Small intestine (tissue), 7 donors: ENCODE measurements around the gene YAP1. TPM values are rescaled to one million over a fixed set of nuclear protein-coding genes. Genes with fewer than 3 reads are reported as not detected.
A peak's percentile ranks its signal among the peaks of the same experiment; 100 is the strongest.

ENCODE experiments used
- DNase-seq, 2 donors: peaks; one replicate each; pipeline versions ENCODE4 v3.0.0 to v3.0.0-alpha.2; 2013
- FAIRE-seq: peaks from 2 replicates; lab custom pipeline; 2012; peaks lifted over from hg19 to GRCh38; lab: Jason Lieb, UNC
- H3K27ac ChIP-seq, 3 donors: one replicate each; pipeline ENCODE4 v1.5.1; 2013; ENCODE audit warnings: low read length in 2 of 3, mild to moderate bottlenecking in 2 of 3, control low read depth in 1 of 3, inconsistent platforms in 1 of 3, low read depth in 1 of 3, moderate library complexity in 1 of 3
- H3K27me3 ChIP-seq, 3 donors: one replicate each; pipeline ENCODE4 v1.6.1; 2013; ENCODE audit warnings: low read length in 3 of 3, inconsistent platforms in 1 of 3; ENCODE audit not compliant: control insufficient read depth in 3 of 3, insufficient read depth in 3 of 3
- H3K36me3 ChIP-seq, 3 donors: one replicate each; pipeline ENCODE4 v1.6.1; 2013; ENCODE audit warnings: low read length in 3 of 3, inconsistent platforms in 1 of 3, low read depth in 1 of 3, mild to moderate bottlenecking in 1 of 3, moderate library complexity in 1 of 3; ENCODE audit not compliant: control insufficient read depth in 3 of 3, insufficient read depth in 2 of 3
- H3K4me1 ChIP-seq, 3 donors: one replicate each; pipeline ENCODE4 v1.6.1; 2013; ENCODE audit warnings: low read length in 2 of 3, inconsistent platforms in 1 of 3, low read depth in 1 of 3, mild to moderate bottlenecking in 1 of 3, moderate library complexity in 1 of 3; ENCODE audit not compliant: control insufficient read depth in 3 of 3, insufficient read depth in 2 of 3
- H3K4me3 ChIP-seq, 3 donors: one replicate each; pipeline ENCODE4 v1.5.1; 2013; ENCODE audit warnings: low read length in 3 of 3, control low read depth in 1 of 3, inconsistent platforms in 1 of 3, low read depth in 1 of 3, mild to moderate bottlenecking in 1 of 3, moderate library complexity in 1 of 3
- H3K9me3 ChIP-seq, 2 donors: one replicate each; pipeline ENCODE4 v1.6.1; 2013; ENCODE audit warnings: low read depth in 1 of 2, low read length in 1 of 2; ENCODE audit not compliant: control insufficient read depth in 2 of 2, insufficient read depth in 1 of 2
- WGBS, 3 donors: extraction: QIAGEN DNeasy Blood & Tissue Kit; methylation state at CpG; one replicate each; pipeline ENCODE4 v1.1.7; 2013; 5-methylcytosine and 5-hydroxymethylcytosine counted together
- polyA plus RNA-seq, 4 donors: library from polyadenylated mRNA; stranded (reverse) in 3 of 4; unstranded in 1 of 4; fragments of 200-250 nt in 3 of 4; fragments of 120-200 nt in 1 of 4; gene quantifications; one replicate each; pipeline versions ENCODE4 v1.2.1 to v1.2.3, GENCODE V29; 2013
- donor health status: healthy with polysubstance abuse.
- donor health status: control.
- donor health status: control.
- donor health status: Bipolar disorder and iron deficiency.
- donor health status: healthy.

The YAP1 gene
- polyA plus RNA-seq, 4 donors: 14.1 to 79.4 (median 19.8) TPM

DNA sequence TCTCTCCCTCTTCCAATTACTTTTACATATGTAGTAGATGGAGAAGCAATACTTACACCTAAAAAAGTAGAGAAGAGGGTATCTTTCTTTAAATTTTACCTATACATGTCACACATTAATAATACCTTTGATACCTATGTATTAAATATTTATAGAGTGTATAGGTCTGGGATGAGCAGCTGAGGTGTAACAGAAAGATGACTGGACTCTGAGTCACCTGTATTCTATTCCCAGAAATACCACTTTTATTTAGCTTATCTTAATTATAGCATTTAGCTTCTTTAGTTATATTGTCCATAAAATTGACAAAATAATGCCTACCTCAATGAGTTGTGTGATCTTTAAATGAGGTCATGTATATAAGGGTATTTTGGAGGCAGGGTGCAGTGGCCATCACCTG is 30.6 kb upstream of the YAP1 start:
- H3K27ac ChIP-seq: no peak overlapping the region
- no peaks in the 10 kb centered on the region for H3K9me3 ChIP-seq
- no peak overlapping the region for H3K4me3 ChIP-seq
- H3K36me3 ChIP-seq: no peaks in the 10 kb centered on the region
- H3K27me3 ChIP-seq: no peaks in the 10 kb centered on the region
- DNase-seq (no peak), FAIRE-seq (no peak)
- H3K4me1 ChIP-seq: no peaks in the 10 kb centered on the region

GRCh38 chr11:102081313-102081712 is 28.9 kb upstream of the YAP1 start:
- Histone ChIP-seq H3K36me3 (no peaks in the 10 kb centered on the region), H3K27me3 (no peaks in the 10 kb centered on the region), H3K9me3 (no peaks in the 10 kb centered on the region), H3K4me3 (no peak overlapping the region), H3K27ac (no peak overlapping the region), H3K4me1 (no peaks in the 10 kb centered on the region)
- 91 to 94% (median 94%) methylated on average over 7 of the region's 7 CpGs for WGBS, 3 donors
- DNase-seq (no peak), FAIRE-seq (no peak)

DNA sequence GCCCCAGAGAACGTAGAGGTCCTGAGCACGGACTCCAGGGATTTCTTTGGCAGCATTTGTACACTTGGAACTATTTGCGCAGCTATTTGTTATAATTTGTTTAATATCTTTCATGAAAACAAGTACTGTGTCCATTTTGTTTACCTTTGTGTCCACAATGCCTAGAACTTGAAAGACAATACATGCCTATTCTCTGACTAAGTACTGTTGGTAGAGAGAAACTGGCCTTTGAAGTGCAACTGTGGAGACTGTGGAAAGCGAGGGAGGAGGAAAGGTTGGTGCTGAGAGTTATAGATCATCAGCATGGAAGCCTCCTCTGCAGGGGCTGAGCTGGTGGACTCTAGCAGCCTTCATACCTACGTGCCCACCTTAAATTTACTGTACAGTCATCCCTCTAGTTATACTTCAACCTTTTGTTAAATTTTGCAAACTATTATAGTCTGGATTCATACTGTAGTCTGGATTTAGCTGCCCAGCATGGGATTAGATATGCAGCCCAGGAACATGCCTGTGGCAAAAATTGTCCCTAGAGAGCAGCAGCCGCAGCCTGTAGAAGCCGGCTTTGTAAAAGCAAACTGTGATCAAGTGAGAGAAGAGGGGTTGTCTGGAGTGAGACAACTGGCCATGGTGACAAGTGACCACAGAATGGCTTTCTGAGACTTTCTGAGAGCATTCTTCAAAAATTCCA is 24.2 kb upstream of the YAP1 start:
- Histone ChIP-seq H3K4me3 (no peak overlapping the region), H3K27ac (no peak overlapping the region), H3K36me3 (no peaks in the 10 kb centered on the region), H3K4me1 (no peaks in the 10 kb centered on the region), H3K27me3 (no peaks in the 10 kb centered on the region), H3K9me3 (no peaks in the 10 kb centered on the region)
- 84 to 90% (median 86%) methylated on average over 7 of the region's 7 CpGs for WGBS, 3 donors
- DNase-seq (no peak), FAIRE-seq (no peak)

- Histone ChIP-seq H3K27ac (no peak overlapping the region), H3K4me3 (no peak overlapping the region), H3K4me1 (no peaks in the 10 kb centered on the region), H3K36me3 (no peaks in the 10 kb centered on the region), H3K27me3 (no peaks in the 10 kb centered on the region), H3K9me3 (no peaks in the 10 kb centered on the region)
- DNase-seq: no peak
- FAIRE-seq: no peak
- WGBS, 3 donors: 70 to 91% (median 87%) methylated on average over 1 of the region's 1 CpG
These were observed 13.1 kb upstream of the YAP1 start for GRCh38 chr11:102097186-102097585.

GRCh38 chr11:102099755-102100154 is 10.5 kb upstream of the YAP1 start:
- no peaks in the 10 kb centered on the region for H3K27me3 ChIP-seq
- FAIRE-seq (no peak), DNase-seq (no peak)
- H3K9me3 ChIP-seq: no peaks in the 10 kb centered on the region
- H3K4me1 ChIP-seq: no peaks in the 10 kb centered on the region
- H3K4me3 ChIP-seq: no peak overlapping the region
- H3K36me3 ChIP-seq: no peaks in the 10 kb centered on the region
- 82 to 97% (median 93%) methylated on average over 2 of the region's 2 CpGs for WGBS, 3 donors
- H3K27ac ChIP-seq: no peak overlapping the region

DNA sequence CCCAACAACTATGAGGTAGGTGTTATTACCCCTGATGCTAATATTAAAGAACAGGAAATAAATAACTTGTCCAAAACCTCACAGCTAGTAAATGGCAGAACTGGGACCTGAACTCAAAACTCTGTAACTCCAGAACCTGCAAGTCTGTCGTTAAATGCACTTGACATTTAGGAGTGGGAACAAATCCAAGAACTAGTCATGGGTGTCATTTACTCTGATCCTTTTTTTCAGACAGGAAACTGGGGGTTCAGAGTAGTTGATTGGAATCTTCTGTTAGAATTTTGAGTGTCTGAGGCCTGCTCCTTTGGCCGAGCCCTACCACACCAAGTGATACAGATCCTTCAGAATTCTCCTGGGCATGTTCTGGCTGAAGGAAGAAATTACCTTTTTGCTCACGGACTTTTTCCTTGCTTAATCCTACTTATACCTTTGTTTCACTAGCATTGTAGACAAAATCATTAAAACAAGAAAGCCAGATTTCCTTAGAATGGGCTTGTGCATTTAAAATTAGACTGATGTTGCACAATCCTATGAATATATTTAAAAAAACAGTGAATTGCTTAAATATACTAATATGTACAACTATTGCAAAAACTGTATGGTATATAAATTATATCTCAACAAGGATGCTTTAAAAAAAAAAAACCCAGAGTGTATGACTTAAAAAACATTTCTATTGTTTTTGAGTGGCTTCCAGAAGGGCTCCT is 1.4 kb upstream of the YAP1 start:
- Histone ChIP-seq H3K9me3 (no peaks in the 10 kb centered on the region), H3K4me3 (peak overlapping the region in 1 of 3 donors; percentile 90), H3K27me3 (peaks cover 0 to 1% (median 0%) of the 10 kb centered on the region in 3 donors), H3K27ac (no peak overlapping the region), H3K36me3 (no peaks in the 10 kb centered on the region), H3K4me1 (peaks cover 0 to under 1% (median 0%) of the 10 kb centered on the region in 3 donors)
- no peak for DNase-seq
- WGBS, 3 donors: 55 to 61% (median 59%) methylated on average over 3 of the region's 3 CpGs
- FAIRE-seq: no peak

- Histone ChIP-seq H3K27me3 (peaks cover 0 to 1% (median 0%) of the 10 kb centered on the region in 3 donors), H3K4me3 (peak overlapping the region; percentile 90 to 94 (median 90))
- FAIRE-seq: no peak
These were observed 439 bp downstream of the YAP1 start for GRCh38 chr11:102110761-102111010.

GRCh38 chr11:102111011-102111786 is 952 bp downstream of the YAP1 start:
- peaks cover 0 to 3% (median 0%) of the 10 kb centered on the region in 3 donors for H3K36me3 ChIP-seq
- 1 to 2% (median 1%) methylated on average over 46 to 61 of the region's 61 CpGs for WGBS, 3 donors

More at GRCh38 chr11:102110761-102111010, 439 bp downstream of the YAP1 start:
- Histone ChIP-seq H3K36me3 (peaks cover 0 to 3% (median 0%) of the 10 kb centered on the region in 3 donors), H3K27ac (peak overlapping the region; percentile 92 to 99 (median 93)), H3K9me3 (no peaks in the 10 kb centered on the region), H3K4me1 (peaks cover 0 to 9% (median 2%) of the 10 kb centered on the region in 3 donors)
- WGBS, 3 donors: 0 to 20% (median 1%) methylated on average over 1 to 31 of the region's 31 CpGs
- no peak for DNase-seq

More at GRCh38 chr11:102111011-102111786, 952 bp downstream of the YAP1 start:
- FAIRE-seq (no peak), DNase-seq (peak; percentile 62 to 93)
- peaks cover 0 to 13% (median 2%) of the 10 kb centered on the region in 3 donors for H3K4me1 ChIP-seq
- peak overlapping the region; percentile 92 to 99 (median 93) for H3K27ac ChIP-seq
- H3K4me3 ChIP-seq: peak overlapping the region; percentile 90 to 94 (median 90)
- H3K9me3 ChIP-seq: no peaks in the 10 kb centered on the region
- peaks cover 0 to 1% (median 0%) of the 10 kb centered on the region in 3 donors for H3K27me3 ChIP-seq
